Keratinocyte (primary cell): ENCODE results near the gene SERPINE1.

Source experiments
- EZH2 ChIP-seq: IDR thresholded peaks from one replicate; pipeline ENCODE4 v1.6.1; 2012; ENCODE audit warnings: inconsistent platforms, mild to moderate bottlenecking, low read length, moderate library complexity
- TF ChIP-seq, protein P1 (sequence below), 3 experiments: IDR thresholded peaks in 1 of 3; conservative IDR thresholded peaks in 1 of 3; optimal IDR thresholded peaks in 1 of 3; 2 replicates in 2 of 3; 3 replicates in 1 of 3; pipeline versions ENCODE3 to v1.5.1; 2011; ENCODE audit warnings: low read length in 3 of 3, mild to moderate bottlenecking in 3 of 3, moderate library complexity in 2 of 3, control low read depth in 1 of 3, inconsistent platforms in 1 of 3; ENCODE audit not compliant: insufficient read depth in 2 of 3; ENCODE audit errors: extremely low read depth in 1 of 3

DNA sequence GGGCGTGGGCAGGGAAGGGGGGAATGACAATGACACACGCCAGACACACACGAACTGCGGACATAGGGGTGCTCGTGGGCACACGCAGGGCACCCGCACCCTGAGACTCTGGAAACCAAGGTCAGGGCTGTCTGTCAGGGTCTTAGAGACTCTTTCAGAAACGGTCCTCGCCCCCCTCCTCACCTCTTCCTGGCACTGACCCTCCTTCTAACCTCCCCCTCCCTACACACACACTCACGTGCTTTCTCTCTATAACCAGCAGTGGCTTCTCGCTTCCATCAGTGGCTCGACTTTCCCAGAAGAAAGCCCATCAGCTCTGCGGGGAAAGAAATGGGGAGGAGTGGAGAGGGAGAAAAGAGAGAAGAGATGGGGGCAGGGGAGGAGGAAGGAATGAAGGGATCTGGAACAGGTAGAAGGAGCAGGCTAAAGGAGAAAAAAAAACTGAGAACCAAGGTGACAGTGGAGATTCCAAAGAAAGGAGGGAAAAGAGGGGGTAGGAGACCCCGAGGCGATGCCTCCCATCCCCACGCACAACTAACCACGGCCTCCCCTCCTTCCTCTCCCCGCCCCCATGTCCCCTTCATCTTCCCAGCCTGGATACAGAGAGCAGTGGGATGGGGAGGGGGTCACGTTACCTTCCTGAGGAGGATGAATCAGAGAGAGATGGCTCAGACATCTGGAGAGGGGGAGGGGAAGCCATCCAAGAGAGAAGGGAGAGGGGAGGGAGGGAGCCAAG, 40.2 kb downstream of the SERPINE1 start:
- TF ChIP-seq, protein P1, sequence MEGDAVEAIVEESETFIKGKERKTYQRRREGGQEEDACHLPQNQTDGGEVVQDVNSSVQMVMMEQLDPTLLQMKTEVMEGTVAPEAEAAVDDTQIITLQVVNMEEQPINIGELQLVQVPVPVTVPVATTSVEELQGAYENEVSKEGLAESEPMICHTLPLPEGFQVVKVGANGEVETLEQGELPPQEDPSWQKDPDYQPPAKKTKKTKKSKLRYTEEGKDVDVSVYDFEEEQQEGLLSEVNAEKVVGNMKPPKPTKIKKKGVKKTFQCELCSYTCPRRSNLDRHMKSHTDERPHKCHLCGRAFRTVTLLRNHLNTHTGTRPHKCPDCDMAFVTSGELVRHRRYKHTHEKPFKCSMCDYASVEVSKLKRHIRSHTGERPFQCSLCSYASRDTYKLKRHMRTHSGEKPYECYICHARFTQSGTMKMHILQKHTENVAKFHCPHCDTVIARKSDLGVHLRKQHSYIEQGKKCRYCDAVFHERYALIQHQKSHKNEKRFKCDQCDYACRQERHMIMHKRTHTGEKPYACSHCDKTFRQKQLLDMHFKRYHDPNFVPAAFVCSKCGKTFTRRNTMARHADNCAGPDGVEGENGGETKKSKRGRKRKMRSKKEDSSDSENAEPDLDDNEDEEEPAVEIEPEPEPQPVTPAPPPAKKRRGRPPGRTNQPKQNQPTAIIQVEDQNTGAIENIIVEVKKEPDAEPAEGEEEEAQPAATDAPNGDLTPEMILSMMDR (optimal IDR thresholded peaks at IDR 0.05 in 1 of 3, IDR thresholded peaks at IDR 0.05 in 1 of 3, conservative IDR thresholded peaks at IDR 0.05 in 1 of 3; ENCODE audit: extremely low read depth in 1 of 3, insufficient read depth in 2 of 3, low read length in 3 of 3): no peak
- TF ChIP-seq EZH2: no peak
